Endothelial cell of umbilical vein (primary cell): Measurements from ENCODE around the gene SLC22A3. TPM values are rescaled to one million over a fixed set of nuclear protein-coding genes. Genes with fewer than 3 reads are reported as not detected.

Source experiments
- BruUV-seq: library from RNA; stranded (reverse); fragments of 400-500 nt; replicated peaks from 2 replicates; lab custom pipeline; 2021; lab: Mats Ljungman, UMichigan
- CTCF ChIA-PET: fragments of 300-600, 350-600 bp; sonication (Branson Sonifier 250); formaldehyde crosslinking; loops from one replicate; lab custom pipeline; 2021; ENCODE audit warnings: antibody characterized with exemption, inconsistent platforms; lab: Charles Lee
- POLR2A ChIA-PET: fragments of 300-600, 350-600 bp; sonication (Branson Sonifier 250); formaldehyde crosslinking; loops from one replicate; lab custom pipeline; 2021; ENCODE audit warnings: antibody characterized with exemption, inconsistent platforms; lab: Charles Lee
- DNase-seq: peaks from one replicate; pipeline ENCODE4 v3.0.0-alpha.2; 2011; ENCODE audit warnings: low read depth, low spot score
- FAIRE-seq: peaks from 2 replicates; lab custom pipeline; 2011; peaks lifted over from hg19 to GRCh38; lab: Jason Lieb, UNC
- H2AFZ ChIP-seq: 2 replicates; pipeline ENCODE4 v1.6.0; 2012; ENCODE audit warnings: low read depth, low read length, control low read depth, inconsistent platforms
- H3K27ac ChIP-seq: 2 replicates; pipeline ENCODE4 v1.5.1; 2011; ENCODE audit warnings: low read depth, mild to moderate bottlenecking, control low read depth, low read length, moderate library complexity; ENCODE audit not compliant: insufficient read depth
- H3K27me3 ChIP-seq, 2 experiments: 2 replicates each; pipeline versions ENCODE4 v1.6.0 to v1.6.1; 2011; ENCODE audit warnings: low read length in 2 of 2, mixed read lengths in 1 of 2; ENCODE audit not compliant: control insufficient read depth in 2 of 2, insufficient read depth in 2 of 2
- H3K36me3 ChIP-seq, 2 experiments: 2 replicates in 1 of 2; 3 replicates in 1 of 2; pipeline ENCODE4 v1.5.1; 2011; ENCODE audit warnings: low read length in 2 of 2, mild to moderate bottlenecking in 1 of 2, moderate library complexity in 1 of 2; ENCODE audit not compliant: control insufficient read depth in 2 of 2, insufficient read depth in 2 of 2; ENCODE audit errors: extremely low read depth in 1 of 2
- H3K4me1 ChIP-seq: 3 replicates; pipeline ENCODE4 v1.5.1; 2011; ENCODE audit warnings: mild to moderate bottlenecking, low read length; ENCODE audit not compliant: control insufficient read depth, insufficient read depth; ENCODE audit errors: extremely low read depth
- H3K4me2 ChIP-seq: 2 replicates; pipeline ENCODE4 v1.6.1; 2011; ENCODE audit warnings: low read length, control low read depth, mixed read lengths; ENCODE audit not compliant: insufficient read depth
- H3K4me3 ChIP-seq, 3 experiments: fragments of 200-600 bp in 1 of 3; sonication (generic), shearing (Covaris generic) in 1 of 3; replicated peaks in 1 of 3; 2 replicates each; pipeline ENCODE4 v1.5.1; 2011 to 2016; ENCODE audit warnings: control low read depth in 3 of 3, low read length in 3 of 3, mild to moderate bottlenecking in 2 of 3, inconsistent platforms in 1 of 3, low read depth in 1 of 3, moderate library complexity in 1 of 3; ENCODE audit not compliant: insufficient read depth in 1 of 3
- H3K79me2 ChIP-seq: 2 replicates; pipeline ENCODE4 v1.6.0; 2012; ENCODE audit warnings: low read length, inconsistent platforms; ENCODE audit not compliant: control insufficient read depth, insufficient read depth
- H3K9ac ChIP-seq: replicated peaks from 2 replicates; pipeline ENCODE3; 2011; ENCODE audit warnings: low read length, control low read depth; ENCODE audit not compliant: insufficient read depth; ENCODE audit errors: extremely low read depth
- H3K9me1 ChIP-seq: replicated peaks from 3 replicates; pipeline ENCODE4 v1.6.0; 2011; ENCODE audit warnings: mild to moderate bottlenecking, low read length; ENCODE audit not compliant: control insufficient read depth, insufficient read depth; ENCODE audit errors: extremely low read depth
- H3K9me3 ChIP-seq: replicated peaks from 2 replicates; pipeline ENCODE4 v1.5.1; 2012; ENCODE audit warnings: low read length, inconsistent platforms; ENCODE audit not compliant: control insufficient read depth, insufficient read depth
- H4K20me1 ChIP-seq: replicated peaks from 2 replicates; pipeline ENCODE3; 2011; ENCODE audit warnings: mild to moderate bottlenecking, low read length; ENCODE audit not compliant: control insufficient read depth, insufficient read depth; ENCODE audit errors: extremely low read depth
- CTCF ChIP-seq, 2 donors: IDR thresholded peaks; 1 replicate in 1 of 2; 2 replicates in 1 of 2; pipeline ENCODE4 v1.5.1; 2011; ENCODE audit warnings: low read length in 2 of 2, mild to moderate bottlenecking in 2 of 2, moderate library complexity in 2 of 2, control low read depth in 1 of 2, inconsistent platforms in 1 of 2, low read depth in 1 of 2; ENCODE audit not compliant: insufficient read depth in 1 of 2; ENCODE audit errors: extremely low read depth in 1 of 2
- EZH2 ChIP-seq: IDR thresholded peaks from 2 replicates; pipeline ENCODE4 v1.6.1; 2012; ENCODE audit warnings: borderline replicate concordance, low read depth, mild to moderate bottlenecking, moderate library complexity, low read length, inconsistent platforms; ENCODE audit not compliant: severe bottlenecking
- FOS ChIP-seq: IDR thresholded peaks from 2 replicates; pipeline ENCODE4 v1.6.1; 2011; ENCODE audit warnings: mild to moderate bottlenecking, low read length, moderate library complexity, borderline replicate concordance; ENCODE audit not compliant: insufficient read depth
- GATA2 ChIP-seq: IDR thresholded peaks from 2 replicates; pipeline ENCODE4 v1.7.0; 2011; ENCODE audit warnings: low read depth, mild to moderate bottlenecking, moderate library complexity, mixed read lengths, low read length; ENCODE audit not compliant: insufficient read length, insufficient read depth
- JUN ChIP-seq: IDR thresholded peaks from 2 replicates; pipeline ENCODE4 v1.6.1; 2011; ENCODE audit warnings: borderline replicate concordance, low read depth; ENCODE audit not compliant: insufficient read length, insufficient read depth
- MAX ChIP-seq: IDR thresholded peaks from 2 replicates; pipeline ENCODE4 v1.6.1; 2011; ENCODE audit not compliant: insufficient read depth, insufficient read length
- MYC ChIP-seq: IDR thresholded peaks from one replicate; pipeline ENCODE4 v1.6.1; 2011; ENCODE audit warnings: mild to moderate bottlenecking, low read depth, low read length
- POLR2A ChIP-seq: IDR thresholded peaks from 2 replicates; pipeline ENCODE4 v1.6.1; 2012; ENCODE audit warnings: low read depth, mild to moderate bottlenecking, control low read depth, low read length
- POLR2AphosphoS5 ChIP-seq: IDR thresholded peaks from 2 replicates; pipeline ENCODE4 v1.6.1; 2012; ENCODE audit warnings: low read depth, mild to moderate bottlenecking, control low read depth, low read length, moderate library complexity; ENCODE audit not compliant: insufficient read depth
- dilution Hi-C: fragments of 300-500 bp; cut with MboI; formaldehyde crosslinking; loops from one replicate; pipeline ENCODE4 v1.15.0; 2019; ENCODE audit warnings: low sequenced_read_pairs; ENCODE audit not compliant: extremely low pct_ligation_motif_present
- intact Hi-C: fragments of 100-400 bp; cut with micrococcal nuclease; formaldehyde crosslinking; loops from one replicate; pipeline ENCODE4 v1.10.0; 2022
- polyA plus RNA-seq, 4 experiments: library from polyadenylated mRNA; depleted of rRNA in 3 of 4; stranded (reverse) in 3 of 4; unstranded in 1 of 4; fragments of >200 nt; gene quantifications; 2 replicates each; pipeline versions ENCODE4 v1.2.1 to v1.2.3, GENCODE V29; 2011 to 2012; ENCODE audit warnings: missing spikeins in 1 of 4
- total RNA-seq: library from RNA; stranded (reverse); gene quantifications from 2 replicates; pipeline ENCODE4 v1.2.3, GENCODE V29; 2021

Gene SLC22A3
- total and polyA plus RNA-seq, 2 donors (not counting 3 experiments of a cell fraction or from before 2014, with no cell fraction given), result not detected

- peaks cover 3% of the 10 kb centered on the region for H3K9me3 ChIP-seq
- H3K27ac ChIP-seq, result no peak overlapping the region
- H3K79me2 ChIP-seq, result no peaks in the 10 kb centered on the region
- ChIA-PET POLR2A (no interaction called here), CTCF (no interaction called here)
- H3K4me2 ChIP-seq, result no peak overlapping the region
- no peaks in the 10 kb centered on the region for H3K9me1 ChIP-seq
- no TSS peak for BruUV-seq
- DNase-seq (no peak), FAIRE-seq (no peak)
- intact Hi-C loops, result no loop called here
- no peaks in the 10 kb centered on the region for H3K36me3 ChIP-seq
- dilution Hi-C loops, result no loop called here
- no peaks in the 10 kb centered on the region for H4K20me1 ChIP-seq
- no peak overlapping the region for H2AFZ ChIP-seq
- no peaks in the 10 kb centered on the region for H3K27me3 ChIP-seq
- no peaks in the 10 kb centered on the region for H3K4me1 ChIP-seq
- no peak overlapping the region for H3K4me3 ChIP-seq
- TF ChIP-seq MYC, result no peak
- no peak for TF ChIP-seq POLR2AphosphoS5
- no peak for TF ChIP-seq JUN
- TF ChIP-seq FOS, result no peak
- TF ChIP-seq POLR2A, result no peak
- no peak for TF ChIP-seq CTCF (IDR thresholded peaks at IDR 0.05; ENCODE audit: extremely low read depth in 1 of 2, insufficient read depth in 1 of 2, low read depth in 1 of 2, low read length in 2 of 2)
- TF ChIP-seq GATA2, result no peak
- TF ChIP-seq EZH2, result no peak
- TF ChIP-seq MAX, result no peak
- no peak overlapping the region for H3K9ac ChIP-seq
These were observed 39.9 kb downstream of the SLC22A3 start for GRCh38 chr6:160387916-160388643.
